Fibroblast of skin of left biceps (primary cell): Measurements from ENCODE around the gene RLN1.
"Not testable (repeated sequence)": the region's sequence is repeated elsewhere in the genome, so short reads cannot be mapped to it uniquely, and the experiment has no call there.

Experiments used
- DNase-seq, 2 experiments: peaks; one replicate each; pipeline ENCODE4 v3.0.0-alpha.2; 2013; ENCODE audit warnings: low read depth in 2 of 2

RLN1 gene

DNA sequence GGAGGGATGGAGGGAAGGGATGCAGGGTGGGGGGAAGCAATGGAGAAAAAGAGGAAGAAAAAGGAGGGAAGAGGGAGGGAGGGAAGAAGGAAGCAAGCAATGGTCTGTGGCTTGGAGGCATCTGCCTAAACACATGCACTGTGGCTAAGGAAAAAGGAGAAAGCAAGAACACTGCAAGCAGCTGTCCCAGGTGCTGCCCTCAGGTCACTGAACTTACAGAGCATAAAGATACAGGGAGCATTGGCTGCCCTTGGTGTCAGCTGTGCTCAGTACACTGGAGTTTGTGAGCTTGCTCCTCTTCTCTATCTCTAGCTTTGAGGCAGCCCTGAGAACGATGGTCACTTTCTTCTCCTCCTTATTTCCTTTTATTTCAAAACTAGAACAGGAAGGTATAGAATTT lies 18.1 kb downstream of the RLN1 start:
- DNase-seq, result not testable (repeated sequence)

DNA sequence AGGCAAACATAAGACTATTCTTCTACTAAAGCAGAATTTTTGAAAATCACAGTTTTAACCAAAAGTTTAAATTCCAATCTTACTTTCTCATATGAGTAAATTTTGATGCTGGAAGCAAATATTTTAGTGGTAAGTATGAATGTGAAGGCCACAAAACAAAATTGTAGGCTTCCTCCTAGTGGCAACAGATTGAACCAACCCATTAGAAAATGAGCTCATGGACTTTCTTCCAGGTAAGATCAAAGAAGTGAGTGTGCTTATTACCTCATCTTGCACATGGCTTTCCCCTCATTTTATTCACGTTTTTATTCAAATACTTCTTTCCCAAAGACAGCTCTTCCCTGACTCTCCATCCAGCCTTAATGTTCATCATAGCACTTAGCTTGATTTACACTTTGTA lies 18.6 kb downstream of the RLN1 start:
- DNase-seq, result no peak

DNA sequence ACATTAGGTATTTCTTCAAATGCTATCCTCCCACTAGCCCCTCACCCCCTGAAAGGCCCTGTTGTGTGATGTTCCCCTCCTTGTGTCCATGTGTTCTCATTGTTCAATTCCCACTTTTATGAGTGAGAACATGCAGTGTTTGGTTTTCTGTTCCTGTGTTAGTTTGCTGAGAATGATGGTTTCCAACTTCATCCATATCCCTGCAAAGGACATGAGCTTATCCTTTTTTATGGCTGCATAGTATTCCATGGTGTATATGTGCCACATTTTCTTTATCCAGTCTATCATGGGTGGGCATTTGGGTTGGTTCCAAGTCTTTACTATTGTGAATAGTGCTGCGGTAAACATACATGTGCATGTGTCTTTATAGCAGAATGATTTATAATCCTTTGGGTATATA lies 23.3 kb downstream of the RLN1 start:
- not testable (repeated sequence) for DNase-seq

DNA sequence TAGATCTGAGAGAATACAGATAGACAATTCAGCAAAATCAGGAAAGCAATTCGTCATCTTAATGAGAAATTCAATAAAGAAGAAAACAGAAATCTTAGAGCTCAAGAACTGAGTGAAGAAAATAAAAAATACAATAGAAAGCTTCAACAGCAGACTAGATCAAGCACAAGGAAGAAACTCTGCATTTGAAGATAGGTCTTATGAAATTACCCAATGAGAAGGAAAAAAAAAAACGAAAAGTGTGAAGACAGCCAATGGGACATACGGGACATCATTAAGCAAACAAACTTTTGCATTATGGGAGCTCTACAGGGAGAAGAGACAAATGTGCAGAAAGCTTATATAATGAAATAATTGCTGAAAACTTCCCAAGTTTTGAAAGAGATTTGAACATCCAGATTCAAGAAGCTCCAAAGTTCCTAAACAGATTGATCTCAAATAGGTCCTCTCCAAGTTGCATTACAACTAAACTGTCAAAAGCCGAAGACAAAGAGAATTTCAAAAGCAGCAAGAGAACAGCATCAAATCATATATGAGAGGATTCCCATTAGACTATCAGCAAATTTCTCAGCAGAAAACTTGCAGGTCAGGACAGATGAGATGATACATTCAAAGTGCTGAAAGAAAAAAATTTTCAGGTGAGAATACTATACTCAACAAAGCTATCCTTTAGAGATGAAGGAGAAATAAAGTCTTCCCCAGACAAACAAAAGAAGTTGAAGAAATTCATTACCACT lies 24.3 kb downstream of the RLN1 start:
- DNase-seq, result no peak

DNA sequence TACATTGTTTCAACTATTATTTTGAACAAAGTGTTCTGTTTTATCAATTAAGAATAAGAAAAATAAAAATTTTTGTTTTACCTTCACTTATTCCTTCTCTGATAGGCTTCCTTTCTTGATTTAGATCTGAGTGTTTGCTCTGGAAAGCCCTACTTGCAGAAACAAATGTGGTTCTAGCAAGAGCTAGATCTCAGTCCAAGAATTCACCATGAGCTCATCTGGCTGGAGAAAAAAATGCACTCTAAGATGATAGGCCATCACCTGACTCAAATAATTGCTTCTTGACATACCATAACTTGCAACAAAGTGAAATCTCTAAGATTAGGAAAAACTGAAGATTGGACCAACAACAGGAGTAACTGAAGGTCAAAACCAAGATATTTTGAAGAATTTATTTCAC lies 28.8 kb downstream of the RLN1 start:
- no peak for DNase-seq

DNA sequence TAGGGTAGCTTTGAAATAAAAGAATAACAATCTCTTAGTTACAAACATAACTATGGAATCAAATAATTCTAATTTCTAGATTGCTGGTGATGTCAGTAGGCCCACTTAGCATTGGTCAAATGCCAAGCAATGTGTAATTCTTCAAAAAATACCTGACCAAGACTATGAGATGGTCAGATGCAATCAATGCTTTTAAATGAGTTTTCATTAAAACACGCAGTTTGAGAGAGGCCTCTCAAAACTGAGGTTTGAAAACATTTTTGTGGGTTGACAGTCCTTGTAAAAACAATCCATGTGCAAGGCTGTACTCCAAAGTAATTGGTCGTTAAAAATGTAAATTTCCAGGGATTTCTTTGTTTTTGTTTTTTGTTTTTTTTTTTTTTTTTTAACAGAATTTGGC lies 33.9 kb downstream of the RLN1 start:
- DNase-seq, result no peak

DNA sequence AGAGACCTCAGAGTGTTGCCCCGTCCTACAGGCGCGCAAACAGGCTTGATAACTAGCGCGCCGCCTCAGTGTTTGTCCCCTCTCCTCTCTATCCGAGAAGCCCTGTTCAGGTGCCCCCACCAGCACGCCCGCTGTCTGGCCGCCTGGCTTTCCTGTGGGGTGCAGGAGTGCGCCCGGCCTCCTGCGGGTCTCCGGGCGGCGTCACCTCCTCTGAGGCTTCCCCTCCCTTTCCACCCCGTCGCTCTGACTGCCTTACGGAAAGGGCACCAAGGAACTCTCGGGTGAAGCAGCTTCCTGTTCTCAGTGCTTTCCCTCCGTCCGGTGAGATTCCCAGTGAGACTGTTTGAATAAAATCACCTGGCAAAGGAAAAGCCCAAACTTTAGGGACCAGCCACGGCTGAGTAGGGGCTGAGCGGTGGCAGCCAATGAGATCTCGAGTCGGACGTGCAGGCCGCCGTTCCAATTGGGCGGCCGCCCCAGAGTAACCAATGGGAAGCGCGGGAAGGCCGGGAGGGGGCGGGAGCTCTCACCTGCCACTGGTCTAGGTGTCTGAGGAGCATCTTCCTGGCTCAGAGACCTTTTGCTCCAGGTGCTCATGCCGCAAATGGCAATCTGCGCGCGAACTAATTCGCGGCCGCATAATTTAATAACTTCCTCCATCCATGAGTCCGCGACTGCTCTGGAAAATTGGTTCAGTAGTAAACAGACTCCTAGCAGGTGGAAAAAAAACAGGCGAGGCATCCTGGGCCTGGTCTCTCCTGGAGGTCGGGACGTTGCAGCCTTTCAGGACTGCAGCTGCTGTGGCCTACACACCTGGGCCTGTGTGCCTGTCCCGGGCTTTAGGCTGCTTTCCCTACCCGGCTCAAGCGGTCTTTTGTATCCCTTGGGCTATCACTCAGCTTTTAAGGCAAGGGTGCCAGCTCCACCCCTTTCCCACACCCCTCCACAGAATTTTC lies 35.6 kb downstream of the RLN1 start, which contains the start of gene RLN2:
Gene RLN2 (minus strand): TSS at position 877 of the 956 bp plus-strand sequence. CDS start 136 bp downstream, at position 741.
- DNase-seq, result not testable (repeated sequence)

DNA sequence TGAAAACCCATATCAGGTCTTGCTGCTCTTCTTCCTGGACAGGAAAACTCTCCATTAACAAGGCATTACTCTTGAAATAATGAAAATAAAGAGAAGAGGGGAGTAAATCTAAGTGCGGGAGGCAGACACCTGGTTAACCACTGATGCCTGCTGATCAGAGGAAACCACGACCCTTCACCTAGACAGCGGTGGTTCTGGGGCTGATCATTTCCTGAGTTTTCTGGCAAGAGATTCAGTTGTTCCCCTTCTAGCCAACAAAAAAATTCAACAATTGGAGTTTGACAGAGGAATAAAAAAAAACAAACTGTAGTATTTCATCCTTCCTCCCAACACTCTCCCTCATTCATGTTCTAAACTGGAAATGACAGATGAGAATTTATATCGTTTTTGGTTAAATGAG lies 38.1 kb downstream of the RLN1 start:
- DNase-seq, result no peak

DNA sequence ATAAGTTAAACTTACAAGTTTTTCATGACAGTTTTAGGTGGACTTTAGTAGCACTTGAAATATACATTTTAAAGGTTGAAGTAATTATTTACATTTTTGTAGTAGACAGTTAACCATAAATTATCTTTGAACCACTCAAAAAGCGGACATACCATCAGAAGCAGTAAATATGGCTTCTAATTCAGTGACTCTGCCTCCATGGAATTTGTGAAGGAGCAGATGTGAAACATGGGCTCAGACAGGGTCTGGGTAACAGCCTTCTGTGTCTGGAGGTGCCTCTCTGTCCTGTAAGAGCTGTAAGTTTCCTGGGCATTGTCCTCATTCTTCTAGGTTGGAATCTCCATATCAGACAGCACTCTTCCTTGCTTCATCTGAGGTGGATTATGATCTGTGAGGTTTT lies 47.5 kb downstream of the RLN1 start:
- no peak for DNase-seq

DNA sequence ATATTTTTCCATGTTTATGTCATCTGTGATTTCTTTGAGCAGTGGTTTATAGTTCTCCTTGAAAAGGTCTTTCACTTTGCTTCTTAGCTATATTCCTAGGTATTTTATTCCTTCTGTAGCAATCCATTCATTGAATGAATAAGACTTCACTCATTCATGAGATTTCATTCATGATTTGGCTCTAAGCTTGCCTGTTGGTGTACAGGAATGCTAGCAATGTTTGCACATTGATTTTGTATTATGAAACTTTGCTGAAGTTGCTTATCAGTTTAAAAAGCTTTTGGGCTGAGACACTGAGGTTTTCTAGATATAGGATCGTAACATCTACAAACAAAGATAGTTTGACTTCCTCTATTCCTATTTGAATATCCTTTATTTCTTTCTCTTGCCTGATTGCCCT lies 51.1 kb downstream of the RLN1 start:
- DNase-seq, result no peak

DNA sequence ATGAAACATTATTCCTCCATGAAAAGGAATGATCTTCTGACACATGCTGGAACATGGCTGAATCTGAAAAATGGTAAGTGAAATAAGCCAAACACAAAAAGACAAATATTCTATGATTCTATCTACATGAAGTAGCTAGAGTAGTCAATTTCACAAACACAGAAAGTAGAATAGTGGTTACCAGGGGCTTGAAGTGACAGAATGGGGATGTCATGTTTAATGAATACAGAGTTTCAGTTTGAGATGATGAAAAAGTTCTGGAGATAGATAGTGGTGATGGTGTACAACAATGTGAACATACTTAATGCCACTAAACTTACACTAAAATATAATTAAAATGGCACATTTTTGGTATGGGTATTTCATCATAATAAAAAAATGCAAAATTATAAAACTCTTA lies 53.4 kb downstream of the RLN1 start:
- DNase-seq, result no peak
